K562 (cell line): Measurements from ENCODE around the gene LTBP1. TPM values are rescaled to one million over a fixed set of nuclear protein-coding genes. Genes with fewer than 3 reads are reported as not detected.

Experiments used
- ATAC-seq: fragments of 200-7000 bp; cut with Tn5 transposase; 3 replicates; pipeline ENCODE4 v1.9.1; 2020; ENCODE audit warnings: moderate library complexity
- BruUV-seq: library from RNA; stranded (reverse); fragments of 400-500 nt; replicated peaks from 2 replicates; lab custom pipeline; 2021; lab: Mats Ljungman, UMichigan
- CTCF ChIA-PET: fragments of 300-600 bp; formaldehyde crosslinking; extraction: SDS; loops from one replicate; lab custom pipeline; 2021; ENCODE audit warnings: low intra/inter-chr PET ratio; lab: Yijun Ruan, JAX
- POLR2A ChIA-PET: fragments of 300-600, 350-650 bp; sonication (Branson Sonifier 250); formaldehyde crosslinking; extraction: SDS; loops from one replicate; lab custom pipeline; 2021; ENCODE audit warnings: antibody characterized with exemption, inconsistent platforms; lab: Yijun Ruan, JAX
- DNase-seq, 4 experiments: peaks; one replicate each; pipeline versions ENCODE4 v3.0.0 to v3.0.0-alpha.2; 2011 to 2018; ENCODE audit warnings: low spot score in 3 of 4, mixed read lengths in 3 of 4; ENCODE audit errors: extremely low read depth in 1 of 4
- FAIRE-seq: peaks from 2 replicates; lab custom pipeline; 2011; peaks lifted over from hg19 to GRCh38; lab: Jason Lieb, UNC
- H2AFZ ChIP-seq: 2 replicates; pipeline ENCODE4 v1.6.0; 2011; ENCODE audit warnings: low read depth, low read length, control low read depth, inconsistent platforms
- H3K27ac ChIP-seq: fragments of 200-600 bp; 3 replicates; pipeline ENCODE4 v1.8.0; 2011; ENCODE audit warnings: low read depth, mild to moderate bottlenecking, control low read depth, inconsistent platforms, low read length, moderate library complexity, mixed read lengths; ENCODE audit errors: extremely low read depth
- H3K27me3 ChIP-seq, 2 experiments: fragments of 300-600 bp in 1 of 2; 2 replicates in 1 of 2; 3 replicates in 1 of 2; pipeline versions ENCODE4 v1.6.0 to v1.8.0; 2011; ENCODE audit warnings: inconsistent platforms in 2 of 2, low read length in 2 of 2, mild to moderate bottlenecking in 1 of 2, mixed read lengths in 1 of 2, moderate library complexity in 1 of 2; ENCODE audit not compliant: control insufficient read depth in 2 of 2, insufficient read depth in 2 of 2
- H3K36me3 ChIP-seq: fragments of 300-600 bp; 3 replicates; pipeline ENCODE4 v1.8.0; 2011; ENCODE audit warnings: mild to moderate bottlenecking, low read length, inconsistent platforms; ENCODE audit not compliant: control insufficient read depth, insufficient read depth
- H3K4me1 ChIP-seq, 2 experiments: fragments of 200-600 bp in 1 of 2; replicated peaks in 1 of 2; 2 replicates in 1 of 2; 3 replicates in 1 of 2; pipeline versions ENCODE4 v1.5.1 to v1.8.0; 2011; ENCODE audit warnings: inconsistent platforms in 2 of 2, low read length in 2 of 2, mild to moderate bottlenecking in 1 of 2, mixed read lengths in 1 of 2, moderate library complexity in 1 of 2; ENCODE audit not compliant: control insufficient read depth in 2 of 2, insufficient read depth in 2 of 2
- H3K4me2 ChIP-seq: 2 replicates; pipeline ENCODE4 v1.6.1; 2011; ENCODE audit warnings: low read length, control low read depth, inconsistent platforms, mixed read lengths; ENCODE audit not compliant: insufficient read depth
- H3K4me3 ChIP-seq: fragments of 200-600 bp; sonication (generic), shearing (Covaris generic); 2 replicates; pipeline ENCODE4 v1.5.1; 2016; ENCODE audit warnings: control low read depth, inconsistent platforms
- H3K79me2 ChIP-seq: fragments of 200-600 bp; 3 replicates; pipeline ENCODE4 v1.8.0; 2011; ENCODE audit warnings: low read length, inconsistent platforms; ENCODE audit not compliant: control insufficient read depth, insufficient read depth
- H3K9ac ChIP-seq, 2 experiments: 2 replicates each; pipeline versions ENCODE4 v1.6.0 to v1.6.1; 2011; ENCODE audit warnings: low read depth in 2 of 2, low read length in 2 of 2, control low read depth in 1 of 2, inconsistent platforms in 1 of 2, mild to moderate bottlenecking in 1 of 2, mixed read lengths in 1 of 2; ENCODE audit not compliant: insufficient read depth in 1 of 2
- H3K9me1 ChIP-seq: one replicate; pipeline ENCODE4 v1.6.0; 2011; ENCODE audit warnings: inconsistent platforms, mild to moderate bottlenecking, low read length, moderate library complexity; ENCODE audit not compliant: control insufficient read depth, insufficient read depth
- H3K9me3 ChIP-seq: replicated peaks from 2 replicates; pipeline ENCODE4 v1.5.1; 2011; ENCODE audit warnings: low read depth, low read length, inconsistent platforms; ENCODE audit not compliant: control insufficient read depth, insufficient read depth
- H4K20me1 ChIP-seq: replicated peaks from 2 replicates; pipeline ENCODE4 v1.6.1; 2011; ENCODE audit warnings: low read length, inconsistent platforms, mixed read lengths; ENCODE audit not compliant: control insufficient read depth, insufficient read depth
- DDX20 ChIP-seq: fragments of 450-650 bp; IDR thresholded peaks from 2 replicates; pipeline ENCODE4 v1.6.1; 2016; ENCODE audit warnings: missing genetic modification characterization, low read depth, mild to moderate bottlenecking, missing compliant biosample characterization, moderate library complexity
- HNRNPLL ChIP-seq: fragments of 200-400 bp; formaldehyde crosslinking; IDR thresholded peaks from 2 replicates; pipeline ENCODE4 v1.6.1; 2017; ENCODE audit warnings: low read length, low read depth, mild to moderate bottlenecking; ENCODE audit not compliant: poor library complexity, severe bottlenecking
- PTRF ChIP-seq: fragments of 450-650 bp; IDR thresholded peaks from 2 replicates; pipeline ENCODE4 v1.6.1; 2016; ENCODE audit warnings: mild to moderate bottlenecking, missing genetic modification characterization, missing compliant biosample characterization
- RHOXF2B ChIP-seq: fragments of 250-450 bp; sonication (Bioruptor Pico); conservative IDR thresholded peaks from 2 replicates; pipeline ENCODE4 v1.5.1; 2021
- WGBS: fragments of 100-300 bp; shearing (Covaris generic); methylation state at CpG from one replicate; pipeline ENCODE4 v1.1.6; 2016; ENCODE audit warnings: low coverage, mixed read lengths; ENCODE audit not compliant: insufficient coverage; ENCODE audit errors: missing lambda C conversion rate; 5-methylcytosine and 5-hydroxymethylcytosine counted together
- in situ Hi-C: fragments of 300-500 bp; cut with MboI; formaldehyde crosslinking; loops from 4 replicates; pipeline ENCODE4 v1.15.0; 2018; ENCODE audit warnings: inconsistent platforms, mixed read lengths
- intact Hi-C: fragments of 100-400 bp; cut with micrococcal nuclease; formaldehyde crosslinking; loops from 2 replicates; pipeline ENCODE4 v1.14.2; 2022
- polyA plus RNA-seq, 8 experiments: library from polyadenylated mRNA; depleted of rRNA in 4 of 8; stranded (reverse) in 5 of 8; unstranded in 3 of 8; fragments of >200 nt; fragmentation: Nextera tagmentation in 2 of 8; fragmentation: Illumina TruSeq in 1 of 8; extraction: Ambion mirVana in 2 of 8; extraction: Trizol in 1 of 8; gene quantifications; 2 replicates each; pipeline versions ENCODE4 v1.2.1 to v1.2.3, GENCODE V29; 2011 to 2014; ENCODE audit warnings: inconsistent platforms in 1 of 8, missing spikeins in 1 of 8
- total RNA-seq, 7 experiments: library from RNA; depleted of rRNA in 6 of 7; stranded (reverse); fragments of >200 nt in 6 of 7; fragmentation: Illumina TruSeq in 2 of 7; extraction: Trizol in 2 of 7; gene quantifications; 2 replicates each; pipeline versions ENCODE4 v1.2.1 to v1.2.3, GENCODE V29; 2011 to 2021; ENCODE audit warnings: low replicate concordance in 1 of 7
- TF ChIP-seq, protein P1 (sequence below): sonication (generic); formaldehyde crosslinking; IDR thresholded peaks from 2 replicates; pipeline ENCODE4 v1.8.0; 2022; ENCODE audit warnings: mild to moderate bottlenecking, missing genetic modification reagents

Gene LTBP1
- total and polyA plus RNA-seq, 9 of the 15 experiments (the other 6 are each of a cell fraction or from before 2014, with no cell fraction given): 3.6 to 16.4 (median 8.5) TPM

DNA sequence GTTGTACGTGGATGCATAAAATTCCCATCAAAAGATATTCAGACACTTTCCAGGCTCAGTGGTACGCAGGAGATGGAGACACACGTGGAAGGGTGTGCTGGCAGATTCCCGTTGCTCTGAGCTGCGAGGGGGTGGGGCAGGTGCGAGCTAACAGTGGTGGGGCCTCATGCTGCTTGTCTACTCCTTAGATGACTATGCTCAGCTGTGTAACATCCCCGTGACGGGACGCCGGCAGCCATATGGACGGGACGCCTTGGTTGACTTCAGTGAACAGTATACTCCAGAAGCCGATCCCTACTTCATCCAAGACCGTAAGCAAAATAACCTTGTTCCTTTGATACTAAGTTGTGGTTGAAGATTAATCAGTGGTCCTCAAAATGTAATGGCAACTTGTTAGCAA is 442.2 kb downstream of the LTBP1 start:
- 36% methylated on average over 14 of the region's 14 CpGs for WGBS
- no peak for DNase-seq
- ChIA-PET CTCF (no interaction called here), POLR2A (no interaction called here)
- H3K4me1 ChIP-seq: peaks cover 0 to 2% of the 10 kb centered on the region in 2 experiments; a peak in 1 of 5 replicates
- H3K79me2 ChIP-seq: no peaks in the 10 kb centered on the region
- no peak overlapping the region for H3K27ac ChIP-seq
- H3K4me2 ChIP-seq: no peak overlapping the region
- no peak overlapping the region for H3K4me3 ChIP-seq
- no peak for FAIRE-seq
- H3K9me3 ChIP-seq: no peaks in the 10 kb centered on the region
- in situ Hi-C loops: loop anchor here (25.0 kb wide), 1 partner anchor 1677 kb away; no protein-coding TSS in a partner anchor
- no peaks in the 10 kb centered on the region for H3K27me3 ChIP-seq
- H2AFZ ChIP-seq: no peak overlapping the region
- no peak for ATAC-seq
- no peaks in the 10 kb centered on the region for H3K36me3 ChIP-seq
- H4K20me1 ChIP-seq: no peaks in the 10 kb centered on the region
- no peak for TF ChIP-seq RHOXF2B (CRISPR knock-in tag)
- no peak for TF ChIP-seq PTRF (tag)
- TF ChIP-seq, protein P1, sequence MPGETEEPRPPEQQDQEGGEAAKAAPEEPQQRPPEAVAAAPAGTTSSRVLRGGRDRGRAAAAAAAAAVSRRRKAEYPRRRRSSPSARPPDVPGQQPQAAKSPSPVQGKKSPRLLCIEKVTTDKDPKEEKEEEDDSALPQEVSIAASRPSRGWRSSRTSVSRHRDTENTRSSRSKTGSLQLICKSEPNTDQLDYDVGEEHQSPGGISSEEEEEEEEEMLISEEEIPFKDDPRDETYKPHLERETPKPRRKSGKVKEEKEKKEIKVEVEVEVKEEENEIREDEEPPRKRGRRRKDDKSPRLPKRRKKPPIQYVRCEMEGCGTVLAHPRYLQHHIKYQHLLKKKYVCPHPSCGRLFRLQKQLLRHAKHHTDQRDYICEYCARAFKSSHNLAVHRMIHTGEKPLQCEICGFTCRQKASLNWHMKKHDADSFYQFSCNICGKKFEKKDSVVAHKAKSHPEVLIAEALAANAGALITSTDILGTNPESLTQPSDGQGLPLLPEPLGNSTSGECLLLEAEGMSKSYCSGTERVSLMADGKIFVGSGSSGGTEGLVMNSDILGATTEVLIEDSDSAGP: no peak
- no peak for TF ChIP-seq DDX20 (tag)
- TF ChIP-seq HNRNPLL: no peak
- intact Hi-C loops: no loop called here
- no TSS peak for BruUV-seq
- no peak overlapping the region for H3K9ac ChIP-seq
- no peaks in the 10 kb centered on the region for H3K9me1 ChIP-seq
